Pericardium fibroblast (primary cell): Measurements from ENCODE around the gene SPATA20. TPM values are rescaled to one million over a fixed set of nuclear protein-coding genes. Genes with fewer than 3 reads are reported as not detected.

Experiments used
- total RNA-seq: library from RNA; depleted of rRNA; stranded (reverse); fragments of >200 nt; gene quantifications from 2 replicates; pipeline ENCODE4 v1.2.3, GENCODE V29; 2015

The SPATA20 gene
- 71.4 and 89.9 TPM in 2 replicates for total RNA-seq

DNA sequence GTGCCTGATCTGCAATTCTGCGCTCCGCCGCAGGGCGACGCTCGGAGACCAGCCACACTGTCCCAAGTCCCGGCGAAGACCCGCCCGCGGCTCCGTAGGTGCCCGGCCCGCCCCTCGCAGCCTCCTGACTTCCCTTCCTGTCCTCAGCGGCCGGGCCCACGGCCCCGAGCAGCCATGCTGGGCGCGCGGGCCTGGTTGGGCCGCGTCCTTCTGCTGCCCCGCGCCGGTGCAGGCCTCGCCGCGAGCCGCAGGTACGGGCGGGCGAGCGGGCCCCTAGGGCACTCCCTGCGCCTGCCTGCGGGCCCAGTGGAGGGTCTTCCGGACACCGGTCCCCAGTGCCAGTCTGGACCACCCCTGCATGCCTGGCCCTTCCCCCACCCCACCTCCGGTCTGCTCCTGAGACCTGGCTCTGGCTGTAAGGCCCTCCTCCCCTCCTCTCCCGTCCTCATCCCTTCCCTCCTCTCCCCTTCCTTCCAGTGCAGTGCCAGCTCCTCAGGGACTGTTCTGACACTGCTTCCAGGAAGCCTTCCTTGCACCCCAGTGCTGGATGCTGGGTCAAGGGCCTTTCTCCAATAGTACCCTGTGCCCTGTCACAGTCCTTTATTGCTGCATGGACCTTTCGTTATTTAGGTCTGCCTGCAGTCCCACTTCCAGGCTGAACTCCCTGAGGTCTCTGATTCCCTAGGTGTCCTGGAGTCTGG lies at the start of gene SPATA20:
TSS of gene SPATA20 (plus strand) at position 140 of the 701 bp plus-strand sequence. CDS start at position 175, 35 bp downstream.

DNA sequence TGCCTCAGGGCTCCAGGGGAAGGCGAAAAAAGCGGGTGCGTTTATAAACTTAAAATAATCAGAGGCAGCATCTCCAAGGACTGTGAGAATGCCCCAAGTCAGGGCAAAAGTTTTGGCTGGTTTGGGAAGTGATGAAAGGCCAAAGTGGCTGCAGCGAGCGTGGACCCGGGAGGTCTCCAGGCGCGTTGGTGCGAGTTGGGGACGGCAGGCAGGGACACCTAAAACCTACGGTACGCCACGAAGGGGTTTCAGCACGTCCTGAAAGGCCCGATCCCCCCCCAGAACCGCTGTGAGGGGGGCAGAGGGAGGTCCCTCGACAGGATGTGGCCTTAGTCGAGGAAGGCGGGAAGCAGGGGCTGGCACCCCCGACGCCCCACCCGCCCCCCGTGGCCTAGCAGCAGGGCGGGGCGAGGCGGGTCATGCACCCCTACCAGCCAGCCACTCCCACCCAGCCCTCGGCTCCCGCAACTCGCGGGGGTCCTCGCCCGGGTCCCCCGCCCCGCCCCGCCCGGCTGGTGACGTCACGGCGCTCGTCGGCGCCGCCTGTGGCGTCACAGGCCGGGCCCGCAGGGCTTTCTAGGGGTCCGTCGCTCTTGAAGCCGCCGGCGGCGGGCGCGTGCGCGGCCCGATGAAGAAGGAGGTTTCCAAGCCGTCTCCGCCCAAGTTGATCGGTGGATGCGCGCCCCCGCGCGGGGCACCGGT lies 39.0 kb upstream of the SPATA20 start, which contains the start of gene MYCBPAP:
TSS of gene MYCBPAP (plus strand) at position 569 of the 702 bp plus-strand sequence. CDS start 236 bp downstream, outside the sequence.

DNA sequence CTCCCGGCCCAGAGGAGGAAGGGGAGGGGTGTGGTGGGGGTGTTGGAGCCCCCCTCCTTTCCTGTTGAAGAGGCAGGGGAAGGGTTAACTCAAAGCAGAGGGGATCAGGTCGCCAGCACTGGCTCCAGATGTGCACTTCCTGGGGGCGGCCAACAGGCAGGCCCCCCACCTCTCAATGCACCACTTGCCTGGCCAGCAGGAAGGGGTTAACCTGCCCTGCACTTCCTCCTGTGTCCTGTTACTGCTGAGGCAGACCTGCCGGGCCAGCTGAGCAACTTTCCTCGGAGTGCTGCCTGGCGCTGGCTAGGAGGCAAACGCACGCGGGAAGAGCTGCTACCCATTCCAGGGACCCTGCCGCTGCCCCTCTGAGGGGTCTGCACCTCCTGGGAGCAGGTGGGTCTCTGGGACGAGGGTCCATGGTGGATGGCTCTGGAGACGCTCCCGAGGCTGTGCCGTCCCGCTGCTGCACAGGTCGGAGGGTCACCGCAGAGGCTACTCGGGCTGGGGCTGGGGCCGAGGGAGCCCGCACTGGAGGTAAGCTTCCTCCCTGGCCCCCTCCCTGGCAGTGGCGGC lies 14.4 kb upstream of the SPATA20 start, which contains the start of gene EPN3:
TSS of gene EPN3 (plus strand) at position 284 of the 573 bp plus-strand sequence. CDS start 3,822 bp downstream, outside the sequence.

DNA sequence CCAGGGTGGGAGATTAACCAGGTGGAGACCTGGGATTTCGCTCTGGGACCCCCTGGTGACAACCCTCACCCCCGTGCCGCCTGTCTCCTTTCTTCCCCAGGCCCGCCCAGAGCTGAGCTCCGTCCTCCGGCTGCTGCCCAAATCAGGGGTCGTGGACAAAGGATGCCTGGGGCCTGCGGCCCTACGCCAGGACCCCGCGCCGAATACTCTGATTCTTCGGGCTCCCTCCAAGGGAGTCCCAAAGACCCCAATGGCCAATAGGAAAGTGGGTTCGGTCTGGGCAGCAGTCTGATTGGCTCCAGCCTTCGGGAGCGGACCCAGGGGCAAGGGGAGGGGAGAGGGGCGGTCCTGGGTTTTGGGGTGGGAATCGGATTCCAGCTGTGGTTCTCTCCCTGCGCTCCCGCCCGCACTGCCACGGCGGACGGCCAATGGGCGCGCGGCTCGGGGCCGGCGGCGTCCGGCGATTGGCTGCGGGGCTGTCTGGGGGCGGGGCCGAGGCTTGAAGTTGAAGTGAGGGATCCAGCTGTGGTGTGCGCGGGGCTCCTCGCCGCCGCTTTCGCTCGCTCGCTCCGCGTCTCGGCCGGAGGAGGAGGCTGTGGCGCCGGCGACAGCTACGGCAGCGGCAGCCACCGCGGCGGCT lies 13.3 kb downstream of the SPATA20 start, which contains the start of gene CACNA1G:
TSS of gene CACNA1G (plus strand) at position 531 of the 640 bp plus-strand sequence. CDS start 745 bp downstream, outside the sequence.

Other genes with a start within 250 kb of the SPATA20 start
- gene XYLT2, start 201.0 kb upstream of the SPATA20 start, total RNA-seq: 28.8 and 32.2 TPM in 2 replicates
- gene MRPL27, start 174.0 kb upstream of the SPATA20 start, total RNA-seq: 46.5 and 59.5 TPM in 2 replicates
- gene EME1, start 173.9 kb upstream of the SPATA20 start, total RNA-seq: 0.35 and 3.4 TPM in 2 replicates
- gene LRRC59, start 149.7 kb upstream of the SPATA20 start, total RNA-seq: 84.1 and 150 TPM in 2 replicates
- 26.7 and 40.0 TPM in 2 replicates for gene ACSF2, start 121.0 kb upstream of the SPATA20 start, total RNA-seq
- not detected in 2 replicates for gene CHAD, start 78.3 kb upstream of the SPATA20 start, total RNA-seq
- 13.7 and 21.5 TPM in 2 replicates for gene RSAD1, start 68.3 kb upstream of the SPATA20 start, total RNA-seq
- gene MYCBPAP, start 38.7 kb upstream of the SPATA20 start, total RNA-seq: 0.09 and 0.23 TPM in 2 replicates
- gene EPN3, start 14.4 kb upstream of the SPATA20 start, total RNA-seq: 0.23 and 0.51 TPM in 2 replicates
- 0.60 and 0.82 TPM in 2 replicates for gene CACNA1G, start 13.5 kb downstream of the SPATA20 start, total RNA-seq
- 3.8 and 13.9 TPM in 2 replicates for gene ABCC3, start 87.7 kb downstream of the SPATA20 start, total RNA-seq
- 22.2 and 23.3 TPM in 2 replicates for gene ANKRD40, start 160.7 kb downstream of the SPATA20 start, total RNA-seq
- gene LUC7L3, start 172.4 kb downstream of the SPATA20 start, total RNA-seq: 15.6 and 21.0 TPM in 2 replicates
- not detected in 2 replicates for gene ANKRD40CL, start 220.3 kb downstream of the SPATA20 start, total RNA-seq